Gastrocnemius medialis (tissue), 4 donors: ENCODE measurements around the gene PDIA5.

Experiments
- POLR2A ChIP-seq, 2 donors: fragments of 450-650 bp; IDR thresholded peaks; one replicate each; pipeline ENCODE4 v1.6.1; 2017; ENCODE audit warnings: antibody characterized with exemption in 2 of 2, mild to moderate bottlenecking in 2 of 2, moderate library complexity in 2 of 2
- TF ChIP-seq, protein P1 (sequence below), 5 experiments: fragments of 450-650 bp in 3 of 5; fragments of 200-600 bp in 2 of 5; sonication (generic) in 2 of 5; IDR thresholded peaks in 4 of 5; conservative IDR thresholded peaks in 1 of 5; 1 replicate in 4 of 5; 2 replicates in 1 of 5; pipeline ENCODE4 v1.5.1; 2016 to 2019; ENCODE audit warnings: antibody characterized with exemption in 5 of 5, mild to moderate bottlenecking in 3 of 5, moderate library complexity in 3 of 5

DNA sequence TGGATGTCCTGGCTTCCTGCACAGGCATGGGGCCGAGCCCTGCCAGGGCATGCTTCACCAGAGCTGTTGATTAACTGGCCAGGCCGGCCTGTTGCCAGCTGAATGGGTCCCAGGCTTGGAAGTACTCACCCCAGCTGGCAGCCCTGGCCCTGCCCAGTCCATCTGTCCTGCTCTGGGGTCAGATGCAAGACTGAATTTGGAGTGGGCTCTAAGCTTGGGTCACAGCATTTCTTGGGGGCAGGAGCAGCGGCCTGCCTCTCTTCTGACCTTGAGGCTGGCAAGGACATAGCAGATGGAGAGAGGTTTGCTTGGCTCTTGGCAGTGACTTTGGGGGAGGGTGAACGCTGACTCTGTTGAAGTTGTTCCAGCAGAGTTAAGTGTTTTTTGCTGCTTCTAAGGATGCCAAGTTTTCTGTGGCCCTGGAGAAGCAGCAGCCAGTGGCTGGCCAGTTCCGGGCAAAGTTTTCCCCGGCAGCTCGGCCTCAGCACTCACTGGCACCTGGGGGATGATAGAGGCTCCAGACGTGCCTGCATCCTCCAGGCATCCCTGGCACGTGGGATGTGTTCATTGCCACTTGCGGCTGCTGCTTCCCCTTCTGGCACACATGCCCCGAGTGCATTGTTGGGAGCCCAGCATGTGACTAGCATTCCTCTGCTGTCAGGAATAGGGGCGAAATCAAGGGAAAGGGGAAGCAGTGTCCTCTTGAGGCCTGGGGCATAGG lies 22.9 kb downstream of the PDIA5 start:
- TF ChIP-seq, protein P1, sequence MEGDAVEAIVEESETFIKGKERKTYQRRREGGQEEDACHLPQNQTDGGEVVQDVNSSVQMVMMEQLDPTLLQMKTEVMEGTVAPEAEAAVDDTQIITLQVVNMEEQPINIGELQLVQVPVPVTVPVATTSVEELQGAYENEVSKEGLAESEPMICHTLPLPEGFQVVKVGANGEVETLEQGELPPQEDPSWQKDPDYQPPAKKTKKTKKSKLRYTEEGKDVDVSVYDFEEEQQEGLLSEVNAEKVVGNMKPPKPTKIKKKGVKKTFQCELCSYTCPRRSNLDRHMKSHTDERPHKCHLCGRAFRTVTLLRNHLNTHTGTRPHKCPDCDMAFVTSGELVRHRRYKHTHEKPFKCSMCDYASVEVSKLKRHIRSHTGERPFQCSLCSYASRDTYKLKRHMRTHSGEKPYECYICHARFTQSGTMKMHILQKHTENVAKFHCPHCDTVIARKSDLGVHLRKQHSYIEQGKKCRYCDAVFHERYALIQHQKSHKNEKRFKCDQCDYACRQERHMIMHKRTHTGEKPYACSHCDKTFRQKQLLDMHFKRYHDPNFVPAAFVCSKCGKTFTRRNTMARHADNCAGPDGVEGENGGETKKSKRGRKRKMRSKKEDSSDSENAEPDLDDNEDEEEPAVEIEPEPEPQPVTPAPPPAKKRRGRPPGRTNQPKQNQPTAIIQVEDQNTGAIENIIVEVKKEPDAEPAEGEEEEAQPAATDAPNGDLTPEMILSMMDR (IDR thresholded peaks at IDR 0.05 in 4 of 5, conservative IDR thresholded peaks at IDR 0.05 in 1 of 5) = no peak
- no peak for TF ChIP-seq POLR2A (IDR thresholded peaks at IDR 0.05)
